Mucosa of rectum (tissue), 2 donors: ENCODE data around the gene CEP170.
"Not testable (repeated sequence)": the region's sequence is repeated elsewhere in the genome, so short reads cannot be mapped to it uniquely, and the experiment has no call there.

ENCODE experiments used
- H3K27ac ChIP-seq, 2 donors: one replicate each; pipeline ENCODE4 v1.7.0; 2013; ENCODE audit warnings: inconsistent platforms in 2 of 2, low read depth in 2 of 2, low read length in 2 of 2
- H3K27me3 ChIP-seq, 2 donors: one replicate each; pipeline ENCODE4 v1.7.0; 2013; ENCODE audit warnings: low read length in 2 of 2; ENCODE audit not compliant: control insufficient read depth in 2 of 2, insufficient read depth in 2 of 2
- H3K36me3 ChIP-seq, 2 donors: one replicate each; pipeline ENCODE4 v1.7.0; 2013; ENCODE audit warnings: low read length in 2 of 2; ENCODE audit not compliant: control insufficient read depth in 2 of 2, insufficient read depth in 2 of 2
- H3K4me1 ChIP-seq, 2 donors: one replicate each; pipeline ENCODE4 v1.7.0; 2013; ENCODE audit warnings: low read length in 2 of 2, mild to moderate bottlenecking in 1 of 2; ENCODE audit not compliant: control insufficient read depth in 2 of 2, insufficient read depth in 2 of 2
- H3K4me3 ChIP-seq, 2 donors: one replicate each; pipeline ENCODE4 v1.7.0; 2013; ENCODE audit warnings: low read length in 2 of 2
- H3K9ac ChIP-seq, 2 donors: one replicate each; pipeline ENCODE4 v1.7.0; 2013; ENCODE audit warnings: low read length in 2 of 2, low read depth in 1 of 2, mild to moderate bottlenecking in 1 of 2
- H3K9me3 ChIP-seq, 2 donors: one replicate each; pipeline ENCODE4 v1.7.0; 2013; ENCODE audit warnings: low read length in 2 of 2; ENCODE audit not compliant: control insufficient read depth in 2 of 2
- donor health status: healthy.
- donor health status: Normal muscosa, but diverticular disease.

Gene CEP170

GRCh38 chr1:243121939-243122338, 133.1 kb downstream of the CEP170 start:
- H3K36me3 ChIP-seq, H3K27ac ChIP-seq, H3K4me3 ChIP-seq, H3K9me3 ChIP-seq, H3K9ac ChIP-seq, H3K27me3 ChIP-seq, H3K4me1 ChIP-seq: not testable (repeated sequence)

DNA sequence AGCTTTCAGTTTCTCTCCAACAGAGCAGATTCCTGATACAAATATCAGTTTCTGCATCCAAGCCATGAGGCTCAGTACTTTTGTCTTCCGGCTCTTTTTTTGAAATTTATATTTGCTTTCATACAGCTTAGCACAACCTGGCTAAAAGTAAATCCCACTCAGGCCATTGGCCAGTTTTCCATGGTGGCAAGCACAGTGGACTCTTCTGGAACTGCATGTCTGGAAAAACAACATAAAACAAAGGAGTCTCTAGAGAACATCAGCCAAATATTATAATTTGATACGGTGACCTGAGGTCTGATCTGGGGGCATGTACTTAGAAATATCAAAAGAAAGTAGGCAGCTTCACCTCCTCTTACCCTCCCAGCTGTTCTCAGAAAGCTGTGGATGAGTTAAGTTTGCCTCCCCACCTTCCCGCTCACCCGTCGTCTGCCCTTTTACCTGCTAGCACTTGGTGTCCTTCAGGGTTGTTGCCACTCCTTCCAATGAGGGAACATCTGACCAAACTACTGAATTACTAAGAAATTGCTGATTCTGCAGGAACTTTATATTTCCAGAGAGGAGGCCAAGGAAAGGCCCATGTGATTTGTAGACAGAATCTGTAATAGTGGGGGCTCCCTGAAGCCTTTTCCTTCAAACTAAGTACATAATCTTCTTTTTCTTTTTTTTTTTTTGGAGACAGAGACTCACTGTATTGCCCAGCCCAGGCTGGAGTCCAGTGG, 136.3 kb downstream of the CEP170 start:
- H3K9me3 ChIP-seq, H3K36me3 ChIP-seq, H3K4me3 ChIP-seq, H3K27me3 ChIP-seq, H3K27ac ChIP-seq, H3K9ac ChIP-seq, H3K4me1 ChIP-seq: not testable (repeated sequence)

GRCh38 chr1:243116187-243116586, 138.9 kb downstream of the CEP170 start:
- not testable (repeated sequence) for H3K4me3 ChIP-seq, H3K9ac ChIP-seq, H3K4me1 ChIP-seq, H3K27ac ChIP-seq, H3K9me3 ChIP-seq, H3K36me3 ChIP-seq, H3K27me3 ChIP-seq

GRCh38 chr1:243114769-243115168, 140.3 kb downstream of the CEP170 start:
- not testable (repeated sequence) for H3K27ac ChIP-seq, H3K4me3 ChIP-seq, H3K36me3 ChIP-seq, H3K9ac ChIP-seq, H3K4me1 ChIP-seq, H3K9me3 ChIP-seq, H3K27me3 ChIP-seq

DNA sequence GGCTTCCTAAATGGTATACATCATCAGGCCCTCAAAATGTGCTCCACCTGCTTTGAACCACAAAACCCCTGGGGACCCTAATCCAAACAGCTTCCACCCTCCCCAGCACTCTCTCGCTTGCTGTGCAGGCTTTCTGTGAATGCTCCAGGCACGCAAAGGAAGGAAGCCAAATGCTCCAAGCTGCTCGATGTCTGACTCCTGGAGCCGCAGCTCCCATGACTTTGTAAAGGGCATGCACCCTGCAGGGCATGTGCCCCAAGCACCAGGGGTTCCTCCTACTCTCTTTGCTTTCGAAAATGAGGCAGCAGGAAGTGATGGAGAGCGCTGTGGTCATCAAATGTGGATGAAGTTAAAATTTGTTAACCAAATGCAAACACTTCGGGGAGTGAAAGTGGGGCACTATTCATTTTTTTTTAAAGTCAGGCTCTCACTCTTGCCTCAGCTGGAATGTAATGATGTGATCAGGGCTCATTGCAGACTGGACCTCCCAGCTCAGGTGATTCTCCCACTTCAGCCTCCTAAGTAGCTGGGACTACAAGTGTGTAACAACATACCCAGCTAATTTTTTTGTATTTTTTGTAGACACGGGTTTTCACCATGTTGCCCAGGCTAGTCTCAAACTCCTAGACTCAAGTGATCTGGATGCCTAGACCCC, 140.9 kb downstream of the CEP170 start:
- not testable (repeated sequence) for H3K4me3 ChIP-seq, H3K9ac ChIP-seq, H3K27ac ChIP-seq, H3K4me1 ChIP-seq, H3K36me3 ChIP-seq, H3K9me3 ChIP-seq, H3K27me3 ChIP-seq

DNA sequence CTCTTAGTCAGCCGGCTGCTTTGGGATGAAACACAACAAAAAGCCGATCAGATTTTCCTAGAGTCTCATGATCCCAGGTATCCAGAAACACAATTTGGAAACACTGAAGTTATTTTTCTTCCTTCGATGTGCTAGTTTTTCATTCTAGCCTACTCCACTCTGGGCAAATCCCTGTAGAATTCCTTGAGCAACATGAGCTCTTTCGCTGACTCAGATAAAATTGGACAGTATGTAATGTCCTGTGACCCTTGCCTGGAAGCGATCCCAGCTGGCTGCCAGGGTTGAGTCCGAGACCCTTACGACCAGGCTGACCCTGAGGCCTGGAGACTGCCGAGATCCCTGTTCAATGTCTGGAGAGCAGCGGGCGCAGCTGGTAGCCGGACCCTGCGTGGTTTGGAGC, 147.9 kb downstream of the CEP170 start:
- H3K27me3 ChIP-seq, H3K9ac ChIP-seq, H3K4me3 ChIP-seq, H3K36me3 ChIP-seq, H3K4me1 ChIP-seq, H3K9me3 ChIP-seq, H3K27ac ChIP-seq: not testable (repeated sequence)

- not testable (repeated sequence) for H3K36me3 ChIP-seq, H3K27ac ChIP-seq, H3K4me1 ChIP-seq, H3K4me3 ChIP-seq, H3K9ac ChIP-seq, H3K9me3 ChIP-seq, H3K27me3 ChIP-seq
Measured at GRCh38 chr1:243105652-243106332, 149.3 kb downstream of the CEP170 start.

DNA sequence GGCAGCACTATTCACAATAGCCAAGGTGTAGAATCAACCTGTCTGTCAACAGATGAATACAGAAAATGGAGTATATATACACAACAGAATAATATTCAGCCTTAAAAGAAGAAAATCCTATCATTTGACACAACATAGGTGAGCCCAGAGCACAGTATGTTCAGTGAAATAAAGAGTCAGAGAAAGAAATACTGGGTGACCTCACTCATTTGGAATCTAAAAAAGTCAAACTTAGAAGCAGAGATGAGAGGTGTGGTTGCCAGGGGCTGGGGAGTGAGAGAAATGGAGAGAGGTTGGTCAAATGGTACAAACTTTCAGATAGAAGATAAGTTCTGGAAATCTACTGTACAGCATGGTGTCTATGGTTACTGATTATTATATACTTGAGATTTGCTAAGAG, 150.0 kb downstream of the CEP170 start:
- not testable (repeated sequence) for H3K4me1 ChIP-seq, H3K27ac ChIP-seq, H3K36me3 ChIP-seq, H3K4me3 ChIP-seq, H3K9me3 ChIP-seq, H3K9ac ChIP-seq, H3K27me3 ChIP-seq

GRCh38 chr1:243104452-243104851, 150.6 kb downstream of the CEP170 start:
- H3K27ac ChIP-seq, H3K9ac ChIP-seq, H3K4me3 ChIP-seq, H3K4me1 ChIP-seq, H3K9me3 ChIP-seq, H3K27me3 ChIP-seq, H3K36me3 ChIP-seq: not testable (repeated sequence)

GRCh38 chr1:243101551-243102050, 153.5 kb downstream of the CEP170 start:
- H3K36me3 ChIP-seq, H3K9me3 ChIP-seq, H3K4me3 ChIP-seq, H3K9ac ChIP-seq, H3K4me1 ChIP-seq, H3K27ac ChIP-seq, H3K27me3 ChIP-seq: not testable (repeated sequence)
